Right ventricle myocardium superior (tissue), 1 donor: ENCODE results near the gene MGMT. TPM values are rescaled to one million over a fixed set of nuclear protein-coding genes. Genes with fewer than 3 reads are reported as not detected.

Source experiments
- ATAC-seq: fragments of 200-7000 bp; cut with Tn5 transposase; one replicate; pipeline ENCODE4 v1.9.1; 2020; ENCODE audit warnings: mild to moderate bottlenecking; ENCODE audit not compliant: poor library complexity
- DNase-seq: peaks from one replicate; pipeline ENCODE4 v3.0.0-alpha.2; 2020
- intact Hi-C: fragments of 100-400 bp; cut with DNase I; formaldehyde crosslinking; loops from one replicate; pipeline ENCODE4 v1.11.2; 2022
- total RNA-seq: library from RNA; stranded (reverse); fragmentation: NEBNext Ultra II Directional; extraction: Animal tissue kit (Norgen Biotek cat#: 25700); gene quantifications from one replicate; pipeline ENCODE4 v1.2.1, GENCODE V29; 2021
- donor health status: DM: no; HTN: yes; CAD: no; lungs with severe emphysema.

Gene MGMT
- total RNA-seq, 1 donor from 2014 or later: 16.6 TPM

GRCh38 chr10:129553928-129554327 is 86.9 kb downstream of the MGMT start:
- DNase-seq: no peak

GRCh38 chr10:129556316-129556715 is 89.3 kb downstream of the MGMT start:
- DNase-seq (no peak), ATAC-seq (no peak)

More at GRCh38 chr10:129553928-129554327, 86.9 kb downstream of the MGMT start:
- intact Hi-C loops: no loop called here
- no peak for ATAC-seq

GRCh38 chr10:129560361-129560760 is 93.3 kb downstream of the MGMT start:
- ATAC-seq: no peak
- intact Hi-C loops: no loop called here
- DNase-seq: no peak

More at GRCh38 chr10:129556316-129556715, 89.3 kb downstream of the MGMT start:
- intact Hi-C loops: no loop called here

GRCh38 chr10:129562487-129562886 is 95.4 kb downstream of the MGMT start:
- no peak for DNase-seq
- intact Hi-C loops: no loop called here
- ATAC-seq: no peak

GRCh38 chr10:129564923-129565322 is 97.9 kb downstream of the MGMT start:
- intact Hi-C loops: no loop called here
- DNase-seq (no peak), ATAC-seq (no peak)

GRCh38 chr10:129568583-129569344 is 101.7 kb downstream of the MGMT start:
- intact Hi-C loops: no loop called here
- peak; percentile 43 for ATAC-seq
- no peak for DNase-seq

- intact Hi-C loops: no loop called here
- DNase-seq (no peak), ATAC-seq (no peak)
Measured at GRCh38 chr10:129570185-129570584, 103.1 kb downstream of the MGMT start.

- intact Hi-C loops: no loop called here
- DNase-seq (no peak), ATAC-seq (no peak)
Measured at GRCh38 chr10:129579228-129579627, 112.2 kb downstream of the MGMT start.

GRCh38 chr10:129580010-129580409 is 113.0 kb downstream of the MGMT start:
- ATAC-seq (no peak), DNase-seq (no peak)
- intact Hi-C loops: no loop called here

GRCh38 chr10:129580901-129581300 is 113.9 kb downstream of the MGMT start:
- ATAC-seq: no peak
- intact Hi-C loops: no loop called here

GRCh38 chr10:129581827-129582411 is 114.9 kb downstream of the MGMT start:
- intact Hi-C loops: no loop called here
- DNase-seq: no peak
- ATAC-seq: no peak

More at GRCh38 chr10:129580901-129581300, 113.9 kb downstream of the MGMT start:
- no peak for DNase-seq

- intact Hi-C loops: no loop called here
- ATAC-seq (no peak), DNase-seq (no peak)
Measured at GRCh38 chr10:129583831-129584230, 116.8 kb downstream of the MGMT start.

- no peak for ATAC-seq
- intact Hi-C loops: no loop called here
- DNase-seq: no peak
Measured at GRCh38 chr10:129586898-129587443, 119.9 kb downstream of the MGMT start.

GRCh38 chr10:129589546-129589945 is 122.5 kb downstream of the MGMT start:
- ATAC-seq: no peak
- intact Hi-C loops: no loop called here
- DNase-seq: no peak

GRCh38 chr10:129593953-129594352 is 126.9 kb downstream of the MGMT start:
- DNase-seq (no peak), ATAC-seq (no peak)
- intact Hi-C loops: no loop called here

GRCh38 chr10:129594811-129595210 is 127.8 kb downstream of the MGMT start:
- no peak for DNase-seq

GRCh38 chr10:129598413-129598812 is 131.4 kb downstream of the MGMT start:
- ATAC-seq (no peak), DNase-seq (no peak)
- intact Hi-C loops: no loop called here

More at GRCh38 chr10:129594811-129595210, 127.8 kb downstream of the MGMT start:
- intact Hi-C loops: no loop called here
- ATAC-seq: no peak

- intact Hi-C loops: no loop called here
- ATAC-seq (no peak), DNase-seq (no peak)
Measured at GRCh38 chr10:129599160-129599559, 132.1 kb downstream of the MGMT start.

- intact Hi-C loops: no loop called here
- ATAC-seq (no peak), DNase-seq (no peak)
Measured at GRCh38 chr10:129601737-129602136, 134.7 kb downstream of the MGMT start.

GRCh38 chr10:129602938-129603535 is 136.0 kb downstream of the MGMT start:
- DNase-seq: no peak
- intact Hi-C loops: no loop called here
- no peak for ATAC-seq
